Measurements from ENCODE around the gene NLRX1.
A peak's percentile ranks its signal among the peaks of the same experiment; 100 is the strongest.
"Not testable (repeated sequence)": the region's sequence is repeated elsewhere in the genome, so short reads cannot be mapped to it uniquely, and the experiment has no call there.

NLRX1 gene, protein sequence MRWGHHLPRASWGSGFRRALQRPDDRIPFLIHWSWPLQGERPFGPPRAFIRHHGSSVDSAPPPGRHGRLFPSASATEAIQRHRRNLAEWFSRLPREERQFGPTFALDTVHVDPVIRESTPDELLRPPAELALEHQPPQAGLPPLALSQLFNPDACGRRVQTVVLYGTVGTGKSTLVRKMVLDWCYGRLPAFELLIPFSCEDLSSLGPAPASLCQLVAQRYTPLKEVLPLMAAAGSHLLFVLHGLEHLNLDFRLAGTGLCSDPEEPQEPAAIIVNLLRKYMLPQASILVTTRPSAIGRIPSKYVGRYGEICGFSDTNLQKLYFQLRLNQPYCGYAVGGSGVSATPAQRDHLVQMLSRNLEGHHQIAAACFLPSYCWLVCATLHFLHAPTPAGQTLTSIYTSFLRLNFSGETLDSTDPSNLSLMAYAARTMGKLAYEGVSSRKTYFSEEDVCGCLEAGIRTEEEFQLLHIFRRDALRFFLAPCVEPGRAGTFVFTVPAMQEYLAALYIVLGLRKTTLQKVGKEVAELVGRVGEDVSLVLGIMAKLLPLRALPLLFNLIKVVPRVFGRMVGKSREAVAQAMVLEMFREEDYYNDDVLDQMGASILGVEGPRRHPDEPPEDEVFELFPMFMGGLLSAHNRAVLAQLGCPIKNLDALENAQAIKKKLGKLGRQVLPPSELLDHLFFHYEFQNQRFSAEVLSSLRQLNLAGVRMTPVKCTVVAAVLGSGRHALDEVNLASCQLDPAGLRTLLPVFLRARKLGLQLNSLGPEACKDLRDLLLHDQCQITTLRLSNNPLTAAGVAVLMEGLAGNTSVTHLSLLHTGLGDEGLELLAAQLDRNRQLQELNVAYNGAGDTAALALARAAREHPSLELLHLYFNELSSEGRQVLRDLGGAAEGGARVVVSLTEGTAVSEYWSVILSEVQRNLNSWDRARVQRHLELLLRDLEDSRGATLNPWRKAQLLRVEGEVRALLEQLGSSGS

DNA sequence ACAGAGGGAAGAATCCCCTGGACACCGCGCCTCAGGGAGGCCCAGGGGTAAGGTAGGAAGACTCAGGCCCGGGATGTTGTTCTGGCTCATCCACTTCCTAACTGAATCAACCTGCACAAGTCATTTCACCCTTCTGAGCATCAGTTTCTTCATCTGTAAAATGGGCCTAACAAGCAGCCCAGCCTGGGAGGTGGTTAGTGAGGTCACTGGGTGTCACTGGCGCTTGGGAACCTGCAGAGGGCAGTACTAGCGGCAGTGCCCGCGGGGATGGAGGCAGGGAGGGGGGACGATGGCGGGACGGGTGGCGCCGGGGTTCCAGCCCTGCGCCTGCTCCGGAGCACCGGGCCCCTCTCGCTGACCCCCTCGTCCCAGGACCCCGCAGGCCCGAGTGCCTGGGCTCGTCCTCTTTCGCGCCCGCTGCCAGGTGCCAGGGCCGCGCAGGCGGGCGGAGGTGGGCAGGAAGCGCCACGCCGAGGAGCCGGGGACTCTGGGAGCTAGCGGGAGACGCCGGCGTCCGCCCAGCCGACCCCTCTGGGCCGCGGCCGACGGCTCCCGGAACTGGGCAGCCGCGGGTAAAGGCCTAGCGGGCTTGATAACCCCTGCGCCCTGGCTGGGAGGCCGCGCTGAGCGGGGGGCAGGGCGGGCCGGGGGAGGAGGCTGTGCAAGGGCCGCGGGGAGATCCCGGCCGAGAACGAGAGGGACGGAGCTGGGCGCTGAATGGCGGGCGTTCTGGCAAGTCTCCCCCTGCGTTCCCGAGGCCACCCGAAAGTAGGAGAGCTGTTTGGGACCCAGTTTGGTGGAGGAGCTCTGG is at the start of gene NLRX1:
TSS of gene NLRX1 (plus strand) at position 255 of the 811 bp plus-strand sequence. CDS start 2,679 bp downstream, outside the sequence.
- peak; percentile 60 to 65 (median 65) for DNase-seq (ENCODE audit: low read depth in 3 of 3, low spot score in 1 of 3)

DNA sequence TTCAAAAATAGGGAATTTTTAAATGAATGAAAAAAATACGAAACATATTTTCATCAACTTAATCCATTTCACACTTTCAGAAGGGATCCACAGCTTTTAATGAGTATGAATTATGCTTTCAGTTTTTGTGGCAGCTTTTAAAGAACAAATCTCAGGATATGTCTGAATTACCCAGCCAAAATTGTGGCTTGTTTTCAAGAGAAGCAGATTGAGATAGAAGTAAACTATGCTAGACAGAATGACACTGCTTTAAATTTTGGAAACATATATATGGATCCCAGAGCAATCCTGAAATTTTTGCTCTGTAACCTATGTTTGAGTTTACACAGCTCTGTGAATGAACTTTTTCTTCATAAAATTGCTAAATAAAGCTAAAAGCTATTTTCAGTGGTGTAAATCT is 49.6 kb upstream of the NLRX1 start:
- no peak for DNase-seq (ENCODE audit: low read depth in 3 of 3, low spot score in 1 of 3)

DNA sequence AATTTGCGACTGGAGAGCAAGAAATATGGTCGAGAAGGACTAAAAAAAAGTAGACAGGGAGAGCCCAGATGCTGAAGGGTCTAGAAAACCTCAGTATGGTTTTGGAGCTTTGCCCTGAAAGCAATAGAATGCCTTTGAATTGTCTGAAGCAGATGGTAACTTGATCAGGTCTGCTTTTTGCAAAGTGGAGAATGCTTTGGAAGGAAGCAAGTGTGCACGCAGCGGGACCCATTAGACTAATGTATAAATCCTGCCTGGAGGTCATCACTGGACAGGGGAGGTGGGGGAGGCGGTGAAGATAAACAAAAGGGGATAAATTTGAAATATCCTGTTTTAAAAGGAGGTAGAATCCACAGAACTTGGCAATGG is 47.9 kb upstream of the NLRX1 start:
- no peak for DNase-seq (ENCODE audit: low read depth in 3 of 3, low spot score in 1 of 3)

DNA sequence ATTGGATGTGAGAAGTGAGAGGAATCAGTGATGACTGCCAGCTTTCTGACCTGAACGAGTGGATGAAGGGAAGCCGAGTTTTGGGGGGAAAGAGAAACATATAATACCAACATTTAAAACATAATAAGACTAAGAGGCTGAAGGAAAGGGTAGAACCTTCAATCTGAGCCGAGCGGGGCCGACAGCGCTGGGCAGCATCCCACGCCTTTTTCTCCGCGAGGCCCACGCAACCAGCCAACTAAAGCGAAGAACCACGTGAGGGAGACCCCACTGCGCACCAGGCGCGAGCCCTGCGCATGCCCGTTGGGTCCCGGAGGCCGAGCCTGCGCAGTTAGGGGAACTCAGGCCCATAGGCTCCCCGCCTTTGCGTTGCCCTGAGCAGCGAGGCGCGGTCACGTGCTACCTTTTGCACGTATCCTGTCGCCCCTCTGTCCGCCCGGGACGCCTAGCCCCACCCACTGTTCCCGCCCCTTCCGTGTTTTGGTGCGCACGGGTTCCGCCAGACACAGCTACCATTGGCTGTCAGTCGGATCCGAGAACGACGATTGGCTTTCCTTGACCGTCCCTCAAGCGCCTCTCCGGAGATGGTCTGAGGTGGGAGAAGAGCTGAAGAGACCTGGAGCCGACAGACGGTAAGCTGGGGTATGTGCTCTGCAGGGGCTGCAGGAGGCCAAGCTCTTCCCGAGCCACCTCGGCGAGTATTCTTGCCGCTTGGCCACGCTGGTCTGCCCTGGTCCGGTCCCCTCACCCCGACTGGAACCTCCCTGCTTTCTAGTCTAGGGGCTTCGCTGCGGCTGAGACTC is 47.3 kb upstream of the NLRX1 start, which contains the start of gene HINFP:
TSS of gene HINFP (plus strand) at position 573 of the 803 bp plus-strand sequence. CDS start 5,365 bp downstream, outside the sequence.
- DNase-seq (ENCODE audit: low read depth in 3 of 3, low spot score in 1 of 3): peak; percentile 99

DNA sequence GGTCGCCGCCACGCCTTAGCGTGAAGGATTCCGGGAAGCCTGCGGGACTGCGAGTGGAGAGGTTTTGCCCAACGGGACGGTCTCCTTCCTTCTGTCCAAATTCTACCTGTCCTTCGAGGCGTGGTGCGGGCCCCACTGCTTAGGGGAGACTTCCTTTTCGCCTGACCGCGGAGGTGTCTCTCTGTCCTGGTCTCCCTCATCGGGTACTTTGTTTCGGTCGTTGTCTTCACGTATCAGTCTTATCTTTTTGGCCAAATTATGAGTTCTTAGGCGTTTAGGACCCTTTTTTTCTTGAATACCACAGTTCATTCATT is 46.8 kb upstream of the NLRX1 start:
- no peak for DNase-seq (ENCODE audit: low read depth in 3 of 3, low spot score in 1 of 3)

DNA sequence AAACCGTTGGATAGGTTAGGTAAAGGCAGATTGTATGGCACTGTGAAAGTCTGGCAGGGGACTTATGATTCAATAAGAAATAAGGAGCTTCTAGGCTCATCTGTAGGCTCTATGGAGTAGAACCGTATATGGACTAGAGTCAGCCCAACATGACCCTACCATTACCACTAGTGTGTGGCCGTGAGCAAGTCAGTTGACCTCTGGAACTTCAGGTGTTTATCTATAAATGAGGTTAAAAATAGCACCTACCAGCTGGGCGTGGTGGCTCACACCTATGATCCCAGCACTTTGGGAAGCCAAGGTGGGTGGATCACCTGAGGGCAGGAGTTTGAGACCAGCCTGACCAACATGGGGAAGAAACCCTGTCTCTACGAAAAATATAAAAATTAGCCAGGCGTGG is 42.7 kb upstream of the NLRX1 start:
- DNase-seq (ENCODE audit: low read depth in 3 of 3, low spot score in 1 of 3): no peak

DNA sequence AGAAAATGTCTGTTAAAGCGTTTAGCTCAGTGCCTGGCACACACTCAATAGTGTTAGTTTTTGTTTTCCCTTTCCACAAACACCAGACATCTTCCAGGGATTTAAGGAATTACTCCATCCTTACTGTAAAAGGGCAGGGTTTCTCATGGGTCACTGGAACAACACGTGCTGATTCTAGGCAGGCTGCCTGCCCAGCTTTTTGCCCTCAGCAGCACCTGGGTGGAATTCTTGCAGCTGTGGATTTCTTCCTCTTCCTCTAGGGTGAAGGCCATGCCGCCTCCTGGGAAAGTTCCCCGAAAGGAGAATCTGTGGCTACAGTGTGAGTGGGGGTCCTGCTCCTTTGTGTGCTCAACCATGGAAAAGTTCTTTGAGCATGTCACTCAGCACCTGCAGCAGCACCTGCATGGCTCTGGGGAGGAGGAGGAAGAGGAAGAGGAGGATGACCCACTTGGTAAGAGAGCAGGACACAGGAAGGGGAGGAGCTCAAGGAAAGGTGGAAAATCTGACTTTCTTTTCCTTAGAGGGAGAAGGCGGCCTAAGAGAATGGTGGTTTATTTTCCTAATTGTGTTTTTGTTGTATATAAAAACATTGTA is 41.8 kb upstream of the NLRX1 start:
- DNase-seq (ENCODE audit: low read depth in 3 of 3, low spot score in 1 of 3): no peak

DNA sequence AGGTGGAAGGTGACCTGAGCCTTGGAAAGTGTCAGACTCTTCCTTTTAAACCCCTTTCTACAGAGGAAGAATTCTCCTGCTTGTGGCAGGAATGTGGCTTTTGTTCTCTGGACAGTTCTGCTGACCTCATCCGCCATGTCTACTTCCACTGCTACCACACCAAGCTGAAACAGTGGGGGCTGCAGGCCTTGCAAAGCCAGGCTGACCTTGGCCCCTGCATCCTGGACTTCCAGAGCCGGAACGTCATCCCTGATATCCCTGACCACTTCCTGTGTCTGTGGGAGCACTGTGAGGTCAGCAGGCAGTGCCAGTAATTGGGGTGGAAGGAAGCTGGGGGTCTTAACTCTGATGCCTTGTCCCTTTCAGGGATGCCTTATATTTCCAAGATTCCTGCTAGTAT is 37.9 kb upstream of the NLRX1 start:
- no peak for DNase-seq (ENCODE audit: low read depth in 3 of 3, low spot score in 1 of 3)

DNA sequence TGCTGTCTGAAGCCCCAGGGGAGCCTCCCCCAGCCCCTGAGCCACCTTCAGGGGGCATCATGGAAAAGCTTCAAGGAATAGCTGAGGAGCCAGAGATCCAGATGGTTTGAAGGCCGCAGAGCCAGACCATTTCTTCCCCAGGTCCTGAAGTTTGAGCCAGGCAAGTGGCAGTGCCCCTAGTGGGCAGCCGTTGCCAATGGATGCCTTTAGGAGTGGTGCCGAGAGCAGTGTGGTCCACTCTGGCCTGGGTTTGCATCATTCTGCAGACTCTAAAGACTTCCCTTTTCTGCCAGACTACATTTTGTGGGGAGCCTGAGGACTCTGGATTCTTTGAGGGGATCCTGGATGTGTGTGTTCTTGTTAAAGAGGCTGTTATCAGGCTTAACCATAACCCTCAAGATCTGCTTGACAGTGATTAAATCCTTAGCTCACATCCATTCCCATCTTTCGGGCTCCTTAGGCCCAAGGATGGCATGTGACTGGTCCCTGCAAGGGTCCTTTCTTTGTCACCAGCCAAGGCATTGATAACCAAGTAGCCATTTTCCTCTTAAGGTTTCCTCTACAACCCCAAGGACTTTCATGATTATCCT is 34.0 kb upstream of the NLRX1 start:
- no peak for DNase-seq (ENCODE audit: low read depth in 3 of 3, low spot score in 1 of 3)

DNA sequence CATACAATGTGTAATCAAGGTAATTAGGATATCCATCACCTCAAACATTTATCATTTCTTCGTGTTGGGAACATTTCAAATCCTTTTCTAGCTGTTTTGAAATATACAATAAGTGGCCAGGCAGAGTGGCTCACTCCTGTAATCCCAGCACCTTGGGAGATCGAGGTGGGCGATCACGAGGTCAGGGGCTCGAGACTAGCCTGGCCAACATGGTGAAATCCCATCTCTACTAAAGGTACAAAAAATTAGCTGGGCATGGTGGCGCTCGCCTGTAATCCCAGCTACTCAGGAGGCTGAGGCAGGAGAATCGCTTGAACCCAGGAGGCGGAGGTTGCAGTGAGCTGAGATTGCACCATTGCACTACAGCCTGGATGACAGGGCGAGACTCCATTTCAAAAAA is 29.2 kb upstream of the NLRX1 start:
- DNase-seq (ENCODE audit: low read depth in 3 of 3, low spot score in 1 of 3): not testable (repeated sequence)

DNA sequence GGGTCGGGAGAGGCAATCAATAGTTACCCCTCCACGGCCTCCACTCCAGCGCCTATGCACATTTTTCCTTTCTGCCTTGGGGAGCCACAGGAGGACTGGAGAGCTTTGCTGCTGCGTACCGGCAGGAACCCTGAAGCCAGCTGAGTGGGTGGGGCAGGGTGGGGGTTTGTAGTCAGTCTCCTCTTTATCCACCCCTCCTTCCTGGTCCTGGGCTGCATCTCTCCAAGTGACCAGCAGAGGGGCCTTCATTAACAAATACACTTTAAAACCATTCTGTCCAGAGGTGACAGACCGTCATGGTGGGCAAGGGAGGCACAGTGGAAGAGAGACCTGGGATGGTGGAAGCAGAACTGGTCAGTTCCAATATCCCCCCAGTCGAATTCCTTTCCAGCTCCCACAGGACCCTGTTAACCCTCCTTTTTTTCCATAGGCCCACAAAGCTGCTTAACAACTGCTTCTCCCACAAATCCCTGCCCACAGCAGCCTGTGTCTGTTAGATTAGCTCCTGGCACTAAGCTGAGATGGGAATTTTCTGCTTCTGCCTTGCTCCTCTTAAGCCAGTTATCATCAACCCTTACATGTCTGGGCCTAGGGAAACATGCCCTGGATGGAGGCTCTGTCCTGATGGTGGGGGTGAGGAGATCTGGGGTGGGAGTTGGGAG is 23.6 kb upstream of the NLRX1 start:
- no peak for DNase-seq (ENCODE audit: low read depth in 3 of 3, low spot score in 1 of 3)

DNA sequence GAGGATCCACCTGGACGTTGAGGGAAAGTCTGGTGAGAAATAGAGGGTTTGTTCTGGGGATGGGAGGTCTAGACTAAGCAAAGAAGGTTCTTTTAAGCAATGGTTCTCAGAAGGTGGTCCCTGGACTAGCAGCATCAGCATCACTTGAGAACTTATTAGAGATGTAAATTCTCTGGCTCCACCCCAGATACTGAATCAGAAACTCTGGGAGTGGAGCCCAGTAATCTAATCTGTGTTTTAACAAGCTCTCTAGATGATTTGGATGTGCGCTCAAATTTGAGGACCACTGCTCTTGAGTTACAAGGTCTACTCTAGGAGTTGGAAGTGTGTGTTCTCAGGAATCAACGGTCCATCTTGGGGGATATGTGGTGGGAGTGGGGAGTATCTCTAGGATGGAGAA is 23.0 kb upstream of the NLRX1 start:
- no peak for DNase-seq (ENCODE audit: low read depth in 3 of 3, low spot score in 1 of 3)

DNA sequence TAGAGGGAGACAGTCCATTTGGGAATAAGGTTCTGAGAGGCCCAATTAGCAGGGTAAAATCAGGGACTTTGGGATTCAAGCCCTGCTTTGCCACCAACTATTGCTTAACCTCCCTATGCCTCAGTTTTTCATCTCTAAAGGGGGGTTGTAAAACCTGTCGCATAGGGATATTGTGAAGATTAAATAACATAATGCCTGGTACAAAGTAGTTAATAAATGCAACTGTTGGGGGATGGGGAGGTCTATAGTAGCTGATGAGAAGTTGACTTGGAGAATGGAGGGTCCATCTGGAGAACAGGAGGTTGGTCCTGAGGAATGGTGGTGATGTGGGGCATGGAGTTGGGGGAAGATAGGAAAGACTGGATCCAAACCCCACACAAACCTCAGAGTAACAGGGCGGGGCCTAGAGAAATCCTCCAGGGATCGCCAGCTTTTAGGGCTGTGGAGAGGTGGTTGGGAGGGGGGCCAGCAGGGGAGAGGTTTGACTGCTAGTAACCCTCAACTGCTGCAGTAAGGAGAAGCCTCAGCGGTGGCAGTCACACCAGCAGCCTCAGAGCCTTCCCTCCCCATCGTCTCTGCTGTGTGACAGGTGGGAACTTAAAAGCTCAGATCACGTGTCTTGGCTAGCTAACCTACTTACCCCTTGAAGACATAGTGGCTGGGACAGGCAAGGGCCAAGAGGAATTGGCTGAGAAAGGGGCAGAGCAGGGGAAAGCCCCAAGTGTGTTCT is 20.8 kb upstream of the NLRX1 start:
- no peak for DNase-seq (ENCODE audit: low read depth in 3 of 3, low spot score in 1 of 3)

DNA sequence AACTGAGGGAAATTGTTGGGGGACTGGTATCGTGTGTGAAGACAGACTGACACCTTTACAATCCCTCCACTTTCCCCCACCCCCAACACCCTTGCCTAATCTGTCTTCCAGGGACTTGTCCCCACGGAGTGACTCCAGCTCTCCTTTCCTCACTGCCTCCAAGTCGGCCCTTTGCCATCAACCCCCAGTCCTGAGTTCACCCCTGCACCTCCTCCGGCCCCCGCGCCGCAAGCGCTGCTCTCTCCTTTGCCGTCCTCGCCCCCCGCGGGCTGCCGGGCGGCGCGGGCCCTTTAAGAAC is 19.9 kb upstream of the NLRX1 start:
- no peak for DNase-seq (ENCODE audit: low read depth in 3 of 3, low spot score in 1 of 3)

DNA sequence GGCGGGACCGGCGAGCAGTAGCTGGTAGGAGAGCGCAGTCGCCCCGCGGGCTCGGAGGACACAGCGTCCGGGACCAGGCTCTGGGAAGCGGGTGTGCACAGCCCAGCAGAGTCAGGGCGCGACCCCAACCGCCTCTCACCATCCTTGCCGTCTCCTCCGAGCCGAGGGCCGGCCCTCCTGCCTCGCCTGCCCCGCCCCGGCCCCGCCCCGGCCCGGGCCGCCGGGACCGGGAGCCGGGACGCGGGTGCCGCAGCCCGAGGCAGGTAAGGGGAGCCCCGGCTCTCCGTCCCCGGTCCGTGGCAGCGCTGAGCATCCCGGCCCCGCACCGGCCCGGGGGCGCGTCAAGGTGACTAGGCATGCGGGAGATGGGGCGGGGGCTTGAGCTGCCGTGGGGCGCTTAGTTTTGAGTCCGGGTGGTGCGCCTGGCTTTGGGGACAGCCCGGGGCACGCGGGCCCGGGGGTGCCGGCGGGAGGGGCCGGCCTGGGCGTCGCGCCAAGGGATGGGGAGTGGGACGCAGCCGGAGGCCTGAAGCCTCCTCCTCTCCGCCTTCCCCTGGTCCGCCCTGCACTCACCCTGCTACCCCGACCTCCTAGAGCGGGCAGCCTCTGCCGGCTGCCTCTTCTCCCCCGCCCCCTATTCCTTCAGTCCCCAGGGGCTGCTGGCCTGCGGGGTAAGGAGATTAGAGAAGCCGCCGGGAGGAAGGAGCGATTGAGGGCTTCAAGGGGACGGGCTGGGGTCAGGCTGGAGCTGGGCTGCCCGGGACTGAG is 19.3 kb upstream of the NLRX1 start, which contains the start of gene ABCG4:
TSS of gene ABCG4 (plus strand) at position 35 of the 768 bp plus-strand sequence. CDS start 914 bp downstream, outside the sequence.
- DNase-seq (ENCODE audit: low read depth in 3 of 3, low spot score in 1 of 3): peak in 1 of 3 donors; percentile 12

DNA sequence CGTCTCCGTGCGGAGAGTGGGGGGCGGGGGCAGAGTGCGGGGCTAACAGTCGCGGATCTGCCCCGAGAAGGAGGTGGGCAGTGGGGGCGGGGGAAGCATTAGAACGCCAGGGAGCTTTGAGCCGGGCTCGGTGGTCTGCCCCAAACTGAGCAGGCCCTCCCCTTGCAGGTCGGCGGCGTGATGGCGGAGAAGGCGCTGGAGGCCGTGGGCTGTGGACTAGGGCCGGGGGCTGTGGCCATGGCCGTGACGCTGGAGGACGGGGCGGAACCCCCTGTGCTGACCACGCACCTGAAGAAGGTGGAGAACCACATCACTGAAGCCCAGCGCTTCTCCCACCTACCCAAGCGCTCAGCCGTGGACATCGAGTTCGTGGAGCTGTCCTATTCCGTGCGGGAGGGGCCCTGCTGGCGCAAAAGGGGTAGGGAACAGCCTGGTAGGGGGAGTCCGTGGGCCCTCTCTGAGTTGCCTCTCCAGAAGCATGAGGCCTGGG is 18.7 kb upstream of the NLRX1 start:
- DNase-seq (ENCODE audit: low read depth in 3 of 3, low spot score in 1 of 3): no peak

DNA sequence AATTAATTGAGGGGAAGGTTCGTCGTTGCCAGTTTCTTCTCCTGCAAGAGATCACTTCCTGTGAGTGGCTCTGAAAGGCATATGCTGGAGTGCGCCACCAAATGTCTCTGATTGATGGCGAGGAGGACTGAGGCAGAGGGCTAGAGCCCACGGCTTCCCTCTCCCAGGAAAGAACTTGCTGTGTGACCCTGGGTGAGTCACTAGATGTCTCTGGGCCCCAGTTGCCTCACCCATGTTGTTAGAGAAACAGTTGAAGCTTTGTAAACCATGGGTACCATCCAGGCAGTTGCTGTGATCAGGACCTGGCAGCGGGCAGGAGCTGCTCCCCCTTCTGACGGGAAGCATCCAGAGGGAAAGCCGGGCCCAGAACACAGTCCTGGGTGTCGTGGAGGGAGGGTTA is 16.5 kb upstream of the NLRX1 start:
- DNase-seq (ENCODE audit: low read depth in 3 of 3, low spot score in 1 of 3): no peak

DNA sequence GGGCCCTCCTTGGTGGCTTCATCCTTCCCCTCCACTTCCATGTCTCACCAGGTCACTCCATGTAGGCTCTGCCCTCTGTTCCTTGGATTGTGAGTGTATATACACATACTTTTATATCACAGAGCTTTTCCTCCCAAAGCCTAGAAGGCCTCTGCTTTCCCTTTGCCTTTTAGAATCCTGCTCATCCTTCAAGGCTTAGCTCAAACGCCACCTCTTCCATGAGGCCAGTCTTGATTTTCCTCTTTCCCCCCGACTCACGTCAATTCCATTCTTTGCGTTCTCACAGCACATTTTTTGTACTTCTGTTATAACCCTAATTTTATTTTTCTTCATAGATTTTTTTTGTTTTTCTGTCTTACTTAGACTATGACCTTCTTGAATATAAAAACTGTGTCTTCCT is 15.9 kb upstream of the NLRX1 start:
- no peak for DNase-seq (ENCODE audit: low read depth in 3 of 3, low spot score in 1 of 3)
